ENCODE measurements around the gene CCDC9B.

GRCh38 chr15:40313531-40314398, 27.0 kb downstream of the CCDC9B start:
- TF ChIP-seq CTCF (IDR thresholded peaks at IDR 0.05) (no peak), POLR2A (IDR thresholded peaks at IDR 0.05) (no peak)

Data from esophagus squamous epithelium (tissue), 4 donors.